NB4 (cell line): ENCODE measurements around the gene DIAPH3.

Experiments
- DNase-seq: peaks from one replicate; pipeline ENCODE4 v3.0.0; 2010; ENCODE audit warnings: low read depth
- H3K4me3 ChIP-seq: one replicate; pipeline ENCODE4 v1.5.1; 2011; ENCODE audit warnings: mild to moderate bottlenecking, low read depth, low read length, moderate library complexity
- CTCF ChIP-seq: IDR thresholded peaks from one replicate; pipeline ENCODE4 v1.5.1; 2012; ENCODE audit warnings: low read depth, low read length
- MAX ChIP-seq: IDR thresholded peaks from 2 replicates; pipeline ENCODE4 v1.6.1; 2011; ENCODE audit warnings: low read depth, low read length
- MYC ChIP-seq: IDR thresholded peaks from 2 replicates; pipeline ENCODE4 v1.6.1; 2011; ENCODE audit warnings: low read depth, low read length
- POLR2A ChIP-seq: IDR thresholded peaks from 2 replicates; pipeline ENCODE4 v1.6.1; 2011; ENCODE audit warnings: mild to moderate bottlenecking; ENCODE audit not compliant: insufficient read length; ENCODE audit errors: extremely low read depth

Gene DIAPH3

GRCh38 chr13:60137911-60138560, 25.7 kb downstream of the DIAPH3 start:
- no peak for DNase-seq
- no peak overlapping the region for H3K4me3 ChIP-seq

GRCh38 chr13:60135344-60135743, 28.4 kb downstream of the DIAPH3 start:
- DNase-seq: no peak
- TF ChIP-seq POLR2A: no peak
- TF ChIP-seq MAX: no peak
- TF ChIP-seq MYC: no peak
- TF ChIP-seq CTCF: no peak
- H3K4me3 ChIP-seq: no peak overlapping the region

More at GRCh38 chr13:60137911-60138560, 25.7 kb downstream of the DIAPH3 start:
- TF ChIP-seq MYC: no peak
- no peak for TF ChIP-seq CTCF
- no peak for TF ChIP-seq POLR2A
- TF ChIP-seq MAX: no peak

GRCh38 chr13:60134376-60134775, 29.4 kb downstream of the DIAPH3 start:
- DNase-seq: no peak
- H3K4me3 ChIP-seq: no peak overlapping the region
- no peak for TF ChIP-seq CTCF
- TF ChIP-seq MAX: no peak
- no peak for TF ChIP-seq POLR2A
- no peak for TF ChIP-seq MYC

- H3K4me3 ChIP-seq: no peak overlapping the region
- TF ChIP-seq CTCF (no peak), MAX (no peak), MYC (no peak), POLR2A (no peak)
Observed at GRCh38 chr13:60121337-60121687, 42.4 kb downstream of the DIAPH3 start.

GRCh38 chr13:60120617-60121336, 43.0 kb downstream of the DIAPH3 start:
- no peak for TF ChIP-seq CTCF
- TF ChIP-seq POLR2A: no peak
- no peak for TF ChIP-seq MAX
- TF ChIP-seq MYC: no peak
- H3K4me3 ChIP-seq: no peak overlapping the region
- no peak for DNase-seq

More at GRCh38 chr13:60121337-60121687, 42.4 kb downstream of the DIAPH3 start:
- DNase-seq: no peak
